Measurements from ENCODE around the gene GNG12.

DNA sequence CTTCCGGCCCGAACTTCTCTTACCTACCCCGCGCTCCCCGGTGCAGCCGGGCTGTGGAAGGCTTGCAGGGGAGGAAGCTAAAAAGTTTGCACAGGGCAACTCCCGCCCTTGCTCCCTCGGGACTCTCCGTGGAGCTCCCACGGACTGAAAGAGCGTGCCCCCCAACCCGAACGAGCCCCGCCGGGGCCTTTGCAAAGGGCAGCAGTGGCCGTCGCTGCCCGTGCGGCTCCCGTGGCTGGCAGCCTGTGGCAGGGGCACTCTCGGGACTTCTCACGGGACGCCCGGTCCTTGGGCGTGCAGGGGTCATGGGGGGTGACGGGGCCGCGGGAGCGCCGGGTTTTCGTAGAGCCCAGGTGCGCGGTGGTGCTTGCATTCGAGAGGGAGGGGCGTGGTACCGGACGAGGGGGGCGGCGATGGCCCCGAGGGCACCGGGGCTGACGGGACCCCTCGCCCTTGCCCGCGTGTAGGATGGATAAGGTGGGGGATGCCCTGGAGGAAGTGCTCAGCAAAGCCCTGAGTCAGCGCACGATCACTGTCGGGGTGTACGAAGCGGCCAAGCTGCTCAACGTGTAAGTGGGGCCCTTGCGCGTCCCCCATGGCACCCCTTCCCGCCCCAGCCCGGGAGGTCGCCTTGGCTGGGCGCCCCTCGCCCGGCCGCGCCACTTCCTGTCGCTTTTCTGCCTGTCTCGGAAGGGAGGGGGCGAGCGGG is 147.6 kb downstream of the GNG12 start:
- TF ChIP-seq CTCF (IDR thresholded peaks at IDR 0.05) (no peak), POLR2A (IDR thresholded peaks at IDR 0.05) (no peak)

Measured in adrenal gland (tissue), 5 donors.